ENCODE results near the gene C1QTNF8. TPM values are rescaled to one million over a fixed set of nuclear protein-coding genes. Genes with fewer than 3 reads are reported as not detected.

Gene C1QTNF8
- total RNA-seq, 1 donor from 2014 or later: not detected

GRCh38 chr16:1057252-1057932 is 38.7 kb downstream of the C1QTNF8 start:
- peaks cover 12% of the 10 kb centered on the region for H3K27me3 Mint-ChIP-seq (ENCODE audit: insufficient read depth, low read depth)
- H3K9me3 ChIP-seq (ENCODE audit: low read depth): no peaks in the 10 kb centered on the region
- H3K4me1 ChIP-seq: peaks cover 6% of the 10 kb centered on the region
- H3K4me3 ChIP-seq: no peak overlapping the region
- no peaks in the 10 kb centered on the region for H3F3A ChIP-seq (ENCODE audit: low read depth)
- H3K4me3 Mint-ChIP-seq: no peak overlapping the region
- H3K79me2 ChIP-seq (ENCODE audit: low read depth): no peaks in the 10 kb centered on the region
- no peak overlapping the region for H2AFZ ChIP-seq (replicated peaks)
- peaks cover 4% of the 10 kb centered on the region for H3K36me3 Mint-ChIP-seq
- peaks cover 5% of the 10 kb centered on the region for H3K9me3 Mint-ChIP-seq
- no peak overlapping the region for H3K9ac ChIP-seq
- H3K4me2 ChIP-seq: no peak overlapping the region
- no peaks in the 10 kb centered on the region for H4K20me1 ChIP-seq (ENCODE audit: low read depth)
- H3K4me1 Mint-ChIP-seq: no peaks in the 10 kb centered on the region
- H3K36me3 ChIP-seq: no peaks in the 10 kb centered on the region
- TF ChIP-seq EZH2 (IDR thresholded peaks at IDR 0.05): no peak
- TF ChIP-seq EZH2phosphoT487 (IDR thresholded peaks at IDR 0.05): no peak
- peak; percentile 89 for TF ChIP-seq CTCF (IDR thresholded peaks at IDR 0.05)
- H3K27ac Mint-ChIP-seq: no peak overlapping the region
- H3K27me3 ChIP-seq: no peaks in the 10 kb centered on the region
- peak; percentile 64 for DNase-seq (ENCODE audit: low spot score)
- no peak overlapping the region for H3K27ac ChIP-seq

- H3K4me3 Mint-ChIP-seq: no peak overlapping the region
- TF ChIP-seq CTCF (IDR thresholded peaks at IDR 0.05) (no peak), EZH2 (IDR thresholded peaks at IDR 0.05) (no peak), EZH2phosphoT487 (IDR thresholded peaks at IDR 0.05) (no peak)
- no peak overlapping the region for H3K4me2 ChIP-seq
These were observed 39.8 kb downstream of the C1QTNF8 start for GRCh38 chr16:1056196-1056595.

GRCh38 chr16:1055557-1055924 is 40.5 kb downstream of the C1QTNF8 start:
- H3K4me2 ChIP-seq: no peak overlapping the region
- H3F3A ChIP-seq (ENCODE audit: low read depth): no peaks in the 10 kb centered on the region
- no peak for TF ChIP-seq EZH2 (IDR thresholded peaks at IDR 0.05)
- TF ChIP-seq CTCF (IDR thresholded peaks at IDR 0.05): no peak
- TF ChIP-seq EZH2phosphoT487 (IDR thresholded peaks at IDR 0.05): no peak
- no peak overlapping the region for H3K4me3 ChIP-seq
- Mint-ChIP-seq H3K27ac (no peak overlapping the region), H3K4me3 (no peak overlapping the region), H3K4me1 (peaks cover 2% of the 10 kb centered on the region), H3K36me3 (peaks cover 4% of the 10 kb centered on the region), H3K9me3 (peaks cover 5% of the 10 kb centered on the region), H3K27me3 (ENCODE audit: insufficient read depth, low read depth) (peaks cover 12% of the 10 kb centered on the region)
- H3K79me2 ChIP-seq (ENCODE audit: low read depth): no peaks in the 10 kb centered on the region
- H2AFZ ChIP-seq (replicated peaks): no peak overlapping the region
- H4K20me1 ChIP-seq (ENCODE audit: low read depth): no peaks in the 10 kb centered on the region
- H3K36me3 ChIP-seq: no peaks in the 10 kb centered on the region
- H3K27me3 ChIP-seq: no peaks in the 10 kb centered on the region
- DNase-seq (ENCODE audit: low spot score): no peak
- H3K4me1 ChIP-seq: peaks cover 6% of the 10 kb centered on the region
- no peak overlapping the region for H3K9ac ChIP-seq
- H3K27ac ChIP-seq: no peak overlapping the region
- no peaks in the 10 kb centered on the region for H3K9me3 ChIP-seq (ENCODE audit: low read depth)

More at GRCh38 chr16:1056196-1056595, 39.8 kb downstream of the C1QTNF8 start:
- Histone ChIP-seq H3K36me3 (no peaks in the 10 kb centered on the region), H3K27ac (no peak overlapping the region), H3K9ac (no peak overlapping the region), H4K20me1 (ENCODE audit: low read depth) (no peaks in the 10 kb centered on the region), H3K4me1 (peaks cover 6% of the 10 kb centered on the region), H3K4me3 (no peak overlapping the region), H3K27me3 (no peaks in the 10 kb centered on the region), H3K9me3 (ENCODE audit: low read depth) (no peaks in the 10 kb centered on the region), H3F3A (ENCODE audit: low read depth) (no peaks in the 10 kb centered on the region), H2AFZ (replicated peaks) (no peak overlapping the region), H3K79me2 (ENCODE audit: low read depth) (no peaks in the 10 kb centered on the region)
- H3K27ac Mint-ChIP-seq: no peak overlapping the region
- peaks cover 4% of the 10 kb centered on the region for H3K36me3 Mint-ChIP-seq
- no peaks in the 10 kb centered on the region for H3K4me1 Mint-ChIP-seq
- H3K9me3 Mint-ChIP-seq: peaks cover 5% of the 10 kb centered on the region
- H3K27me3 Mint-ChIP-seq (ENCODE audit: insufficient read depth, low read depth): peaks cover 12% of the 10 kb centered on the region
- DNase-seq (ENCODE audit: low spot score): no peak

All from neural progenitor cell (in vitro differentiated cells).